Measurements from ENCODE around the gene GTF2H4. TPM values are rescaled to one million over a fixed set of nuclear protein-coding genes. Genes with fewer than 3 reads are reported as not detected.
"Not testable (repeated sequence)": the region's sequence is repeated elsewhere in the genome, so short reads cannot be mapped to it uniquely, and the experiment has no call there.

Gene GTF2H4
- 81.0 TPM for total RNA-seq

GRCh38 chr6:30907758-30908591 lies at the start of gene GTF2H4:
TSS of gene GTF2H4 (plus strand) at chr6:30908207.
- Histone ChIP-seq H3K4me3 (peak within 1 kb of the TSS; percentile 71 to 95), H3K27me3 (no peaks in the 10 kb centered on the region), H3K36me3 (peaks cover 16 to 31% of the 10 kb centered on the region in 2 donors), H3K4me1 (peaks cover 0 to 10% of the 10 kb centered on the region in 2 donors), H3K9me3 (no peaks in the 10 kb centered on the region), H3K27ac (peak within 1 kb of the TSS; percentile 62 to 65)
- intact Hi-C loops (cut with DNase I), result loop anchor here (1.0 kb wide), 1 partner anchor 24 kb away; the partner anchor contains the start of gene DDR1
- no peak for TF ChIP-seq CTCF (IDR thresholded peaks at IDR 0.05)
- DNase-seq (ENCODE audit: low spot score in 2 of 2), result peak; percentile 91 to 98

- peak in 1 of 2 donors; percentile 5 for DNase-seq (ENCODE audit: low spot score in 2 of 2)
- H3K27me3 ChIP-seq; intact Hi-C loops (cut with DNase I); H3K4me1 ChIP-seq; H3K27ac ChIP-seq; H3K4me3 ChIP-seq; H3K36me3 ChIP-seq; H3K9me3 ChIP-seq: not testable (repeated sequence)
These were observed 48.3 kb upstream of the GTF2H4 start for GRCh38 chr6:30859726-30860125.

- Histone ChIP-seq H3K9me3 (no peaks in the 10 kb centered on the region), H3K4me3 (no peak overlapping the region), H3K4me1 (no peaks in the 10 kb centered on the region), H3K27ac (no peak overlapping the region), H3K27me3 (no peaks in the 10 kb centered on the region), H3K36me3 (no peaks in the 10 kb centered on the region)
- TF ChIP-seq CTCF (IDR thresholded peaks at IDR 0.05), result no peak
- intact Hi-C loops (cut with DNase I), result no loop called here
- DNase-seq (ENCODE audit: low spot score in 2 of 2), result peak in 1 of 2 donors; percentile 24
These were observed 46.6 kb upstream of the GTF2H4 start for GRCh38 chr6:30861257-30862048.

- intact Hi-C loops (cut with DNase I), result no loop called here
- no peak overlapping the region for H3K4me3 ChIP-seq
- H3K36me3 ChIP-seq, result no peaks in the 10 kb centered on the region
- peak in 1 of 2 donors; percentile 21 for DNase-seq (ENCODE audit: low spot score in 2 of 2)
- H3K27me3 ChIP-seq, result no peaks in the 10 kb centered on the region
- TF ChIP-seq CTCF (IDR thresholded peaks at IDR 0.05), result no peak
- no peaks in the 10 kb centered on the region for H3K4me1 ChIP-seq
- no peaks in the 10 kb centered on the region for H3K9me3 ChIP-seq
- no peak overlapping the region for H3K27ac ChIP-seq
These were observed 45.7 kb upstream of the GTF2H4 start for GRCh38 chr6:30862156-30862875.

- TF ChIP-seq CTCF (IDR thresholded peaks at IDR 0.05), result no peak
- H3K4me1 ChIP-seq, result no peaks in the 10 kb centered on the region
- no peak overlapping the region for H3K27ac ChIP-seq
- no peaks in the 10 kb centered on the region for H3K36me3 ChIP-seq
- peak in 1 of 2 donors; percentile 22 for DNase-seq (ENCODE audit: low spot score in 2 of 2)
- intact Hi-C loops (cut with DNase I), result no loop called here
- H3K27me3 ChIP-seq, result no peaks in the 10 kb centered on the region
- H3K9me3 ChIP-seq, result peaks cover 0 to 6% of the 10 kb centered on the region in 2 donors
- H3K4me3 ChIP-seq, result no peak overlapping the region
These were observed 43.7 kb upstream of the GTF2H4 start for GRCh38 chr6:30864325-30864724.

- DNase-seq (ENCODE audit: low spot score in 2 of 2), result peak in 1 of 2 donors; percentile 15
- H3K36me3 ChIP-seq; H3K27ac ChIP-seq; H3K4me1 ChIP-seq; intact Hi-C loops (cut with DNase I); H3K27me3 ChIP-seq; H3K4me3 ChIP-seq: not testable (repeated sequence)
- peaks cover 0 to 20% of the 10 kb centered on the region in 2 donors for H3K9me3 ChIP-seq
These were observed 38.7 kb upstream of the GTF2H4 start for GRCh38 chr6:30869241-30869749.
